HG02884 (cell line): ENCODE results near the gene OR2T27.
"Not testable (repeated sequence)": the region's sequence is repeated elsewhere in the genome, so short reads cannot be mapped to it uniquely, and the experiment has no call there.

Experiments used
- ATAC-seq: cut with Tn5 transposase; IDR thresholded peaks from one replicate; pipeline ENCODE4 v1.9.1; 2021; ENCODE audit warnings: mild to moderate bottlenecking, moderate library complexity; ENCODE audit not compliant: unreplicated experiment

The OR2T27 gene

GRCh38 chr1:248641583-248641982 is 13.7 kb downstream of the OR2T27 start:
- peak; percentile 1 for ATAC-seq

DNA sequence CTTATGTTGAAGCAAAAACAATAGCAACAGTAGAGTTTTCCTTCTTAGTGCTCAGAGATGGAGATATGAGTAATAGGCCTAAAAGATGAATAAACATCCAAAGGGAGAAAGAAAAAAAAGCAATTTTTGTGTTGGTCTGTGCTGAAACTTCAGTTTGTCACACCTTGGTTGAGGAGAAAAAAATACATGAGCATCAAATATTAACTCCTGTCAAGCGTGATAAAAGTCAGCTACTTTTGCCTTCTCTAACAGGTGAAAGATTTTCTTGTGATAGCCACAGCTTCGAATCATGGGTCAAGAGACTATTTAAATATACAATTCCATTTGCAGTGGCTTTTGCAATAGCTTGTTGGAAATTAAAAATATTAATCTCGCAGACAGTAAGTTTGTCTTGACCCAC is 14.4 kb downstream of the OR2T27 start:
- ATAC-seq, result peak; percentile 30

DNA sequence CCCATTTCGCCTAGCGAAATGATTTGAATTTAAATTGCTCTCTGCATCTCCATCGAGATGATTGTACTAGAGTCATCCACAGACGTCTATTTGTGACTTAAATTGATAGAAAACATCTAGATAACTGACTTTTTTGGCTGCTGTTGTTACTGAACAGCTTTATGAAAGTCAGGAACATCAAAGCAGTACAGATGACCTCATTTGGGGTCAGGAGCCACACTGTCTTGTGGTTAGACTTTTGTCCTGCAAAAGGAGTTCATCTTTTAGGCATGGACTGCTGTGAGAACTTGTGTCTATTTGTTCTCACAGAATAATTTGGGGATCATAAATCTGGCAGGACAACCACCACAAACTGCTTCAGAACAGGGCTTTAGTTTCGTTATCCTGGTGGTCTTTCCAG is 15.7 kb downstream of the OR2T27 start:
- ATAC-seq, result peak; percentile 33

DNA sequence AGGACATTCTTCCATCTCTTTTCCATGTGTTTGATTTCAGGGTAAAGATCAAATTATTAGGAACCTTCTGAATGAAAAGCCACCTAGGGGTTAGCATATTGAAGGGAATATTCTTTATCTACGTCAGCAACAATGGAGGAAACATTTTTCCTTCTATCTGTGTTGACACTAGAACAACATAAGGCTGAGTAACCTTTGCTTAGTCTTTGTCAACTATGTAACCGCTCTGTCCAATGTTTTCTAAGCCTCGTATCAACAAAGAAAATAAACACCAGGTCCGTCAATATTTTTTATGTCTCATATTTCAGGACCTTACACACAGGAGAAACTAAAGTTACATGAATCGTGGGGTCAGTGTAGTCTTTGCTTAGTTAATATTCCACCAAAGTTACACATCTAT is 18.7 kb downstream of the OR2T27 start:
- ATAC-seq, result not testable (repeated sequence)

DNA sequence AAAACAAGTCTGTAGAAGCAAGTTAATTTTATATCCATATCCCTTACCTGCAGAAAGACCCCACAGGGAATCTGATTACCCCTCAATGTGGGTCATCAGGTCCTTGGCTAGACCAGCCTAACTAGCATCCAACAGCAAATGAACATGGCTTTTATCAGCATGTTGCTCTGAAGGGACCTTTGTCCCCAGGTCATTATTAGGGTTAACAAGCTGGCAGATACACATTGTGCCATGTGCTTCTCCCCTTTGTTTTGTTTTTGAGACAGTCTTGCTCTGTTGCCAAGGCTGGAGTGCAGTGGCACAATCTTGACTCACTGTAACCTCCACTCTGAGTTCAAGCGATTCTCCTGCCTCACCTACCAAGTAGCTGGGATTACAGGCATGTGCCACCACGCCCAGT is 20.3 kb downstream of the OR2T27 start, which contains the start of gene OR2T11:
Gene OR2T11 (minus strand): TSS at position 101 of the 400 bp plus-strand sequence. CDS start 7,963 bp downstream, outside the sequence.
- ATAC-seq, result not testable (repeated sequence)

- ATAC-seq, result no peak
Observed at GRCh38 chr1:248631354-248632008, 23.8 kb downstream of the OR2T27 start.

GRCh38 chr1:248630551-248630950 is 24.8 kb downstream of the OR2T27 start:
- ATAC-seq, result no peak

- peak; percentile 59 for ATAC-seq
Observed at GRCh38 chr1:248627971-248628844, 27.1 kb downstream of the OR2T27 start.

- ATAC-seq, result no peak
Observed at GRCh38 chr1:248625971-248626370, 29.4 kb downstream of the OR2T27 start.

DNA sequence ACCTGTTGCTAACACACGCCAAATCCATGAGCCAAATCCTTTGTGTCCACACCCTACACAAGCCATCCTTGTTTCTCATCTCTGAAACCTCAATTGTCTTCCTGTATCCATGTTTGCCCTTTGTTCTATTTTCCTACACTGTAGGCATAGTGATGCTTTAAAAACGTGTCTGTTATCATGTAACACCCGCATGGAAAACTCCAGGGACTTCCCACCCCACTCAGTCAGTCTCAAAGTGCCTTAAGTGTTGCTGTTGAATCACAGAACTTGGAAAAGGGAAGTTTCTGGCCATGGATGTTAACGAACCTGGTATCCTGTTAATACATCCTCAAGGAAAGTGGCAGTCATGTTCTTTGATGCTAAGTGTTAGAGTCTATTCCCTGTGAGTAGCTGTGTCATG is 30.2 kb downstream of the OR2T27 start:
- no peak for ATAC-seq

GRCh38 chr1:248622570-248623001 is 32.7 kb downstream of the OR2T27 start:
- peak; percentile 81 for ATAC-seq

DNA sequence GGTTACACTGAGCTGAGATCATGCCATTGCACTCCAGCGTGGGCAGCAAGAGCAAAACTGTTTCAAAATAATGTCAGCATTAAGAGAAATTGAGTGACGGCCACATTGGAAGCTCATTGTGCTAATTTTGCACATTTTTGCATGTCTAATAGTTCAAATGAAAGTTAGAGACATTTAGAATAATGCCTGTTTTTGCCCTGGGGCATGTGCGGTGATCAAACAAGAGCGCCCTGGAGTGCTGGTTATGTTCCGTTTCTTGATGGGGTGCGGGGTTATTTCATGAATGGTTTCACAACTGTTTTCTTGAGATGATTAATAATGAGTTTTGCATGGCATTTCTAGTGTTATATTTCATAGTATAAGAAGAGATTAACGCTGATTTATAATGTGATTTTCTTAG is 33.6 kb downstream of the OR2T27 start:
- ATAC-seq, result no peak

DNA sequence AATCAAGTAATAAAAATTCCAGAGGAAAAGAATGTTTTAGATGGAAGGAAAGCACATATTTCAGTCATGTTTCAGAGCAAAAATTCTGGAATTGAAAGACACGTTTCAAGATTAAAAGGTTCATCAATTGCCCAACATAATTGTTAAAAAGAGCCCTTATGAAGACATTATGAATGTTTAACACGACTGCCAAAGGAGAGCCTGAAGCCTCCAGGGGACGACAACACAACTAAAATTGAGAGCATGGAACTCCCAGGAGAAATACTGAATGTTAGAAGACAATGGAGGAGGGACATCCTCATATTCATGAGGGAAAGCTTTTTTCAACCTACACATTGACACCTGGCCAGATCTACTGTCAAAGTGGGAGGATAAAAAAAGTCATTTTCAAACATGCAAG is 36.5 kb downstream of the OR2T27 start:
- no peak for ATAC-seq

DNA sequence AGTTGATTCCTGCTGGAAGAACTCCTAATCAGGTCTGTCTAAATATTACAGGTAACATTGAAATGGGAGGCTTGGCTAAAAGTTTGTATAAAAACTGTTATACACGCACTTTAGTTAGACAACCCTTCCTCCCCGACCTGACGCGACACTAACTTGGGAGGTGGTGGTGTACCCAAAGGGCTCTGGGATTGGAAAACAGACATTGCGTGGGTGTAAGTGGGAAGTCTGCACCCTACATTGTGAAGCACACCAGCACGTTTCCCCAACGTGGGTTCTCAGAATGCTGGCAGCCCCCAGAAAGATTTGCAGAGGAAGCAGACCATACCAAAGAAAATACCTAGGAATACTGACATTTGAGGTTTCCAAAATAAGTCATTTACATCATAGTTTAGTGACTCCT is 37.2 kb downstream of the OR2T27 start:
- no peak for ATAC-seq

- no peak for ATAC-seq
Observed at GRCh38 chr1:248613742-248614141, 41.6 kb downstream of the OR2T27 start.

- no peak for ATAC-seq
Observed at GRCh38 chr1:248611883-248612414, 43.4 kb downstream of the OR2T27 start.

GRCh38 chr1:248610301-248610700 is 45.0 kb downstream of the OR2T27 start:
- no peak for ATAC-seq
